Tibial nerve (tissue), 4 donors: ENCODE results near the gene RNF213. TPM values are rescaled to one million over a fixed set of nuclear protein-coding genes. Genes with fewer than 3 reads are reported as not detected.

ENCODE experiments used
- DNase-seq, 2 donors: peaks; one replicate each; pipeline ENCODE4 v3.0.0-alpha.2; 2019; ENCODE audit warnings: low spot score in 2 of 2
- H3K27ac ChIP-seq, 4 donors: fragments of 200-600 bp; sonication (generic) in 3 of 4; one replicate each; pipeline ENCODE4 v1.5.1; 2017 to 2019; ENCODE audit warnings: mild to moderate bottlenecking in 1 of 4
- H3K27me3 ChIP-seq, 2 donors: fragments of 200-600 bp; sonication (generic) in 1 of 2; one replicate each; pipeline versions ENCODE4 v1.5.1 to v1.6.0; 2017 to 2019
- H3K36me3 ChIP-seq, 3 donors: fragments of 200-600 bp; sonication (generic); one replicate each; pipeline ENCODE4 v1.5.1; 2018 to 2019
- H3K4me1 ChIP-seq, 4 donors: fragments of 200-600 bp; sonication (generic) in 3 of 4; one replicate each; pipeline ENCODE4 v1.5.1; 2017 to 2019
- H3K4me3 ChIP-seq, 4 donors: fragments of 200-600 bp; sonication (generic) in 3 of 4; one replicate each; pipeline ENCODE4 v1.5.1; 2017 to 2019; ENCODE audit warnings: mild to moderate bottlenecking in 1 of 4, moderate library complexity in 1 of 4
- H3K9me3 ChIP-seq, 4 donors: fragments of 200-600 bp; sonication (generic) in 3 of 4; one replicate each; pipeline ENCODE4 v1.5.1; 2017 to 2019
- CTCF ChIP-seq, 5 experiments: fragments of 200-600 bp in 3 of 5; fragments of 450-650 bp in 2 of 5; sonication (generic) in 3 of 5; IDR thresholded peaks; one replicate each; pipeline ENCODE4 v1.5.1; 2016 to 2019; ENCODE audit warnings: antibody characterized with exemption in 5 of 5, mild to moderate bottlenecking in 3 of 5, moderate library complexity in 2 of 5
- EP300 ChIP-seq, 2 donors: sonication (generic); formaldehyde crosslinking; IDR thresholded peaks; one replicate each; pipeline ENCODE4 v1.6.1; 2017; ENCODE audit warnings: antibody characterized with exemption in 2 of 2, mild to moderate bottlenecking in 1 of 2
- POLR2A ChIP-seq, 2 donors: fragments of 450-650 bp; IDR thresholded peaks; one replicate each; pipeline ENCODE4 v1.6.1; 2017; ENCODE audit warnings: antibody characterized with exemption in 2 of 2, mild to moderate bottlenecking in 2 of 2, moderate library complexity in 2 of 2
- WGBS, 2 donors: methylation state at CpG; one replicate each; pipeline ENCODE4 v1.1.5; 2018; 5-methylcytosine and 5-hydroxymethylcytosine counted together
- total RNA-seq, 4 donors: library from RNA; depleted of rRNA; stranded (reverse); fragments of >200 nt; gene quantifications; one replicate each; pipeline ENCODE4 v1.1.0, GENCODE V29; 2016

RNF213 gene
- total RNA-seq, 4 donors from 2014 or later, result 107 to 148 (median 119) TPM

- DNase-seq, result no peak
- WGBS, 2 donors, result 94 to 96% methylated on average over 6 to 7 of the region's 7 CpGs
- Histone ChIP-seq H3K27ac (peak overlapping the region in 1 of 4 donors; percentile 96), H3K4me1 (peaks cover 0 to 35% (median 9%) of the 10 kb centered on the region in 4 donors), H3K27me3 (no peaks in the 10 kb centered on the region), H3K9me3 (no peaks in the 10 kb centered on the region), H3K36me3 (peaks cover 0 to 60% (median 0%) of the 10 kb centered on the region in 3 donors), H3K4me3 (no peak overlapping the region)
- TF ChIP-seq CTCF (IDR thresholded peaks at IDR 0.05), result no peak
These were observed 42.3 kb upstream of the RNF213 start for GRCh38 chr17:80218391-80218790.

GRCh38 chr17:80219013-80219762, 41.5 kb upstream of the RNF213 start:
- Histone ChIP-seq H3K9me3 (no peaks in the 10 kb centered on the region), H3K27ac (peak overlapping the region; percentile 69 to 96 (median 84)), H3K4me3 (peak overlapping the region; percentile 67 to 100 (median 88)), H3K36me3 (peaks cover 0 to 53% (median 0%) of the 10 kb centered on the region in 3 donors), H3K4me1 (peaks cover 0 to 35% (median 9%) of the 10 kb centered on the region in 4 donors), H3K27me3 (no peaks in the 10 kb centered on the region)
- DNase-seq, result peak; percentile 47 to 80
- TF ChIP-seq CTCF (IDR thresholded peaks at IDR 0.05) (no peak), EP300 (IDR thresholded peaks at IDR 0.05) (peak; percentile 74 to 77), POLR2A (IDR thresholded peaks at IDR 0.05) (peak in 1 of 2 donors; percentile 21)
- 27 to 33% methylated on average over 15 of the region's 15 CpGs for WGBS, 2 donors

- H3K27me3 ChIP-seq, result no peaks in the 10 kb centered on the region
- peak overlapping the region; percentile 67 to 100 (median 88) for H3K4me3 ChIP-seq
- WGBS, 2 donors, result 0 to 2% methylated on average over 5 of the region's 5 CpGs
- peaks cover 0 to 35% (median 9%) of the 10 kb centered on the region in 4 donors for H3K4me1 ChIP-seq
- TF ChIP-seq POLR2A (IDR thresholded peaks at IDR 0.05) (no peak), CTCF (IDR thresholded peaks at IDR 0.05) (no peak), EP300 (IDR thresholded peaks at IDR 0.05) (no peak)
- peak overlapping the region; percentile 69 to 96 (median 84) for H3K27ac ChIP-seq
- no peaks in the 10 kb centered on the region for H3K9me3 ChIP-seq
- no peak for DNase-seq
- peaks cover 0 to 49% (median 0%) of the 10 kb centered on the region in 3 donors for H3K36me3 ChIP-seq
These were observed 40.9 kb upstream of the RNF213 start for GRCh38 chr17:80219763-80220053.

GRCh38 chr17:80220054-80220735, 40.5 kb upstream of the RNF213 start, which contains the start of the genes SGSH and SLC26A11:
SGSH (minus strand) TSS chr17:80220333; CDS start chr17:80220313, 20 bp downstream.
SLC26A11 (plus strand) TSS chr17:80220427; CDS start chr17:80221561, 1,134 bp downstream.
- H3K9me3 ChIP-seq, result no peaks in the 10 kb centered on the region
- peaks cover 0 to 49% (median 0%) of the 10 kb centered on the region in 3 donors for H3K36me3 ChIP-seq
- peak; percentile 68 for DNase-seq
- peak in 1 of 5 experiments; percentile 16 for TF ChIP-seq CTCF (IDR thresholded peaks at IDR 0.05)
- peak; percentile 12 to 58 for TF ChIP-seq POLR2A (IDR thresholded peaks at IDR 0.05)
- peak in 1 of 2 donors; percentile 53 for TF ChIP-seq EP300 (IDR thresholded peaks at IDR 0.05)
- no peaks in the 10 kb centered on the region for H3K27me3 ChIP-seq
- H3K4me1 ChIP-seq, result peaks cover 0 to 35% (median 9%) of the 10 kb centered on the region in 4 donors
- H3K4me3 ChIP-seq, result peak within 1 kb of the TSS; percentile 67 to 100 (median 88)
- peak within 1 kb of the TSS; percentile 69 to 96 (median 84) for H3K27ac ChIP-seq
- WGBS, 2 donors, result 0 to 2% methylated on average over 9 to 29 of the region's 77 CpGs
